NOMO-1 treated with dmso at 0.1 percent for 144 hours (cell line): ENCODE measurements around the gene GALNT14.

Experiments used
- DNase-seq: peaks from one replicate; lab custom pipeline; 2025; ENCODE audit not compliant: unreplicated experiment; lab: John Stamatoyannopoulos, UW

Gene GALNT14

GRCh38 chr2:30981096-30981495 is 157.1 kb downstream of the GALNT14 start:
- no peak for DNase-seq

GRCh38 chr2:30979822-30980245 is 158.4 kb downstream of the GALNT14 start:
- no peak for DNase-seq

GRCh38 chr2:30978854-30979253 is 159.4 kb downstream of the GALNT14 start:
- no peak for DNase-seq

- DNase-seq = no peak
Measured at GRCh38 chr2:30978044-30978443, 160.2 kb downstream of the GALNT14 start.

- no peak for DNase-seq
Measured at GRCh38 chr2:30975156-30975555, 163.1 kb downstream of the GALNT14 start.

- no peak for DNase-seq
Measured at GRCh38 chr2:30974554-30974953, 163.7 kb downstream of the GALNT14 start.

- DNase-seq = no peak
Measured at GRCh38 chr2:30974092-30974491, 164.1 kb downstream of the GALNT14 start.

- DNase-seq = no peak
Measured at GRCh38 chr2:30971231-30972025, 166.8 kb downstream of the GALNT14 start.

- DNase-seq = no peak
Measured at GRCh38 chr2:30968660-30969397, 169.4 kb downstream of the GALNT14 start.

GRCh38 chr2:30966786-30967185 is 171.5 kb downstream of the GALNT14 start:
- DNase-seq = no peak

- no peak for DNase-seq
Measured at GRCh38 chr2:30965022-30965531, 173.2 kb downstream of the GALNT14 start.

GRCh38 chr2:30964334-30965005 is 173.8 kb downstream of the GALNT14 start:
- no peak for DNase-seq

GRCh38 chr2:30963184-30963583 is 175.1 kb downstream of the GALNT14 start:
- DNase-seq = no peak

GRCh38 chr2:30960213-30960612 is 178.0 kb downstream of the GALNT14 start:
- DNase-seq = no peak

GRCh38 chr2:30959653-30960052 is 178.6 kb downstream of the GALNT14 start:
- DNase-seq = no peak

- DNase-seq = no peak
Measured at GRCh38 chr2:30958918-30959265, 179.3 kb downstream of the GALNT14 start.

GRCh38 chr2:30958193-30958917 is 179.9 kb downstream of the GALNT14 start:
- no peak for DNase-seq

- DNase-seq = no peak
Measured at GRCh38 chr2:30957591-30957990, 180.6 kb downstream of the GALNT14 start.

GRCh38 chr2:30956995-30957394 is 181.2 kb downstream of the GALNT14 start:
- no peak for DNase-seq

- no peak for DNase-seq
Measured at GRCh38 chr2:30955516-30956132, 182.6 kb downstream of the GALNT14 start.

GRCh38 chr2:30950339-30950738 is 187.9 kb downstream of the GALNT14 start:
- DNase-seq = no peak
